DMS114 treated with DMSO at 0.1 percent for 48 hours (cell line): Measurements from ENCODE around the gene DBNDD1.

Experiments
- DNase-seq: peaks from one replicate; lab custom pipeline; 2025; ENCODE audit not compliant: unreplicated experiment; lab: John Stamatoyannopoulos, UW

Gene DBNDD1

DNA sequence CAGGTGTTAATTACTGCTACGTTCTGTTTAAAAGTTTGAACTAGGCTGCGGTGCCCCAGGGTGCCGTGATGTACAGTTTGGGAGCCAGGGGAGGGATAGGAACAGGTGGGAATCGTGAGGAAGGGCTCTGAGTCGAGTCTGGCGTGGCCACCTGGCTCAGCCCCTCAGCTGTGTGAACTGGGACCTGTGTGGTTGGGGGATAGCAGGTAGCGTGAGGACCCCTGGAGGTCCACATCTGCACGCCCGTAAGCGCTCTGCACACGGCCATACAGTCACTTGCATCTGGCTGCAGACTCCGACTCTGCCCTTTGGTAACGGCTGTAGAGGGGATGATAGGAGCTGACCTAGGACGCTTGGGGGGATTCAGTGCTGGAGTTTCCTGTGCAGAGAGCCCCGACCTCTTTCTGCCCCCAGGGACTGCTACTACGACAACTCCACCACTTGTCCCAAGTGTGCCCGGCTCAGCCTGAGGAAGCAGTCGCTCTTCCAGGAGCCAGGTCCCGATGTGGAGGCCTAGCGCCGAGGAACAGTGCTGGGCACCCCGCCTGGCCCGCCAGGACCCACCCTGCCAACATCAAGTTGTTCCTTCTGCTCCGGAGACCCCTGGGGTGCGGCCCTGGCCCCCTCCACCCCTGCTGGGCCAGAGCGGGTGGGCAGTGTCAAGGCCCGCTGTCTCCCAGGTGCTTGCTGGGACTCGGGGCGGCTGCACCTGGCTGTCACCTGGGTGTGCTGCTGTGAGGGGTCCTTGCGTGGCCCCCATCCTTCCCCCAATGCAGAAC lies 53.6 kb downstream of the DBNDD1 start:
- DNase-seq = no peak

DNA sequence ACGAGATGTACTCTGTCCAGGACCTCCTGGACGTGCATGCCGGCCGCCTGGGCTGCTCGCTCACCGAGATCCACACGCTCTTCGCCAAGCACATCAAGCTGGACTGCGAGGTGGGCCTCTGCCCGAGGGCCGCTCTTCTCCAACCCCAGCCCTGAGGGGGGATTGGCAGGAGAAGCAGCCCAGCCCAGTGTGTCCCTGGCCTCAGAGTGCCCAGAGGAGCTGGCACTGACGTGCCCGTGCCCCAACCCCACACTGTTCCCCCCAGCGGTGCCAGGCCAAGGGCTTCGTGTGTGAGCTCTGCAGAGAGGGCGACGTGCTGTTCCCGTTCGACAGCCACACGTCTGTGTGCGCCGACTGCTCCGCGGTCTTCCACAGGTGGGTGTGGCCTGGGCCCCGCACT lies 55.1 kb downstream of the DBNDD1 start:
- no peak for DNase-seq

DNA sequence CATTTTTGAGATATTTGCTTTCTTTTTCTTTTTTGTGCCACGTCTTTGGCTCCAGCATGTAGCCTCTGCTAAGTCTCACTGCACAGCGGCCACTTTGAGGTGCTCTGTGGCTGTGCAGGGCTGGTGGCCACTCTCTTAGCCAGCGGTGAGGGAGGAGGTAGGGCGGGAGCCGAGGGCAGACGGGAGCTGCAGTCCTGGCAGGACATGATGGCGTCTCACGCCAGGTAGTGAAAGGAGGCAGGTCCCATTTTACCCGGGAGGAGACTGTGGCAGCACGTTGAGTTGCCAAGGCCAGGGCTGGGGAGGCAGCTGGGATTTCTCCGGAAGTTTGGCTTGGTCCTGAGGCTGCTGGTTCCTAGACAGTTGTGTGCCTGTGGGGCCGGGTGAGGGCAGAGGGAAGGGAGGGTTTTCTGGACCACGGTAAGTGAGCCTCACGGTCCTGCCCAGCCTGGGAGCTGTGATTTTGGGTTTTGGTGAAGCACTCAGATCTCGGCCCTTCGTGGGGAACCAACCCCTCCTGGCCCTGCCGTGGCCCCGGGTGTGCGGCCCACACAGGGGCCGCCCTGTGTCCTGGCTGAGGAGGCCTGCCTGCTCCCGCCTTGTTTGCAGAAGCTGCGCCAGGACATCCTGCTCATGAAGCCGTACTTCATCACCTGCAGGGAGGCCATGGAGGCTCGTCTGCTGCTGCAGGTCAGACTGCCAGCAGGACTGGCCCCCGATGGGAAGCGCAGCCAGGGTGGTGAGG lies 56.3 kb downstream of the DBNDD1 start:
- DNase-seq = no peak

DNA sequence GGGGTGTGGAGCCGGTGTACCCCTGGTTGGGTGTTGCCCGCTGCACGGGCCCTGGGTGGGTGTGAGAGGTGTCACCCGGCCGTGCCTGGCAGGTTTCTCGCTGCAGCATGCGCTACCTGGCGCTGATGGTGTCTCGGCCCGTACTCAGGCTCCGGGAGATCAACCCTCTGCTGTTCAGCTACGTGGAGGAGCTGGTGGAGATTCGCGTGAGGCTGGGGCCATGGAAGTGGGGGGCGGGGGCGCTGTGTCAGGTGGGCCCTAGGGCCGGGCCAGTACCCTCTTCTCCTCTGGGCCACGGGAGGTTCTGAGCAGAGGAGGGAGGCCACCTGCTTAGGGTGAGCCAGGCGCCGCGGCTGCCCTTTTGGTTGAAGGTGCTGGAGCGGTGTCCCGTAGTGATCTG lies 57.3 kb downstream of the DBNDD1 start:
- DNase-seq = no peak

DNA sequence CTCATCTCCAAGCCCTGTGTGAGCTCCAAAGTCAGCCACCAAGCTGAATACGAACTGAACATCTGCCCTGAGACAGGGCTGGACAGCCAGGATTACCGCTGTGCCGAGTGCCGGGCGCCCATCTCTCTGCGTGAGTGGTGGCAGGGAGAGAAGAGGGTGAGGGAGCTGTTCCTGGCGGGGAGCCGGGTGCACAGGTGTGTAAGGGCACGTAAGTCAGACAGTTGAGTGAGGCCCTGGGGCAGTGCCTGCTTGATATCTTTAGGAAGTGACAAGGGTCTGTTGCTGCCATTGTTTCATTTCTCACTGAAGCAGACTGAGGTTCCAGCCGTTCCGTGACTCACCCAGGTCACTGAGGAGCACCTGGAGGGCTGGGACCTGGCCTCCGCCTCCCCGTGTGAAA lies 58.3 kb downstream of the DBNDD1 start:
- DNase-seq = no peak

DNA sequence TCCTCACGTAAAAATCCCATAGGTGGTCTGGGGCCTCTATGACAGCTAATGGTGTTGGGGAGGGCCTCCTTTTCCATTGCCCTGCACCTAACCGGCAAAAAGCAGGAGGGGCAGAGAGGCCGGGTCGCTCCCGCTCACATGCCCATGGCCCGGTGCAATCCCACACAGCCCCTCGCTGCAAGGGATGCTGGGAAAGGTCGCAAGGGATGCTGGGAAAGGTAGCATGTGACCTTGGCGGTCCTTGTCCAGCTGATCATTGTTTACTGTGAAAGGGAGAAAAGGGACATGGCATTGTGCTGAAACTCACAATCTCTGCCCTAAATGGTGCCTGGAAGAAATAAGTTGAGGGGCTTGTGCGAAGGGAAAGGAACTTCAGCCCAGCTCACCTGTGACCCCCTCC lies 60.7 kb downstream of the DBNDD1 start:
- DNase-seq = no peak

DNA sequence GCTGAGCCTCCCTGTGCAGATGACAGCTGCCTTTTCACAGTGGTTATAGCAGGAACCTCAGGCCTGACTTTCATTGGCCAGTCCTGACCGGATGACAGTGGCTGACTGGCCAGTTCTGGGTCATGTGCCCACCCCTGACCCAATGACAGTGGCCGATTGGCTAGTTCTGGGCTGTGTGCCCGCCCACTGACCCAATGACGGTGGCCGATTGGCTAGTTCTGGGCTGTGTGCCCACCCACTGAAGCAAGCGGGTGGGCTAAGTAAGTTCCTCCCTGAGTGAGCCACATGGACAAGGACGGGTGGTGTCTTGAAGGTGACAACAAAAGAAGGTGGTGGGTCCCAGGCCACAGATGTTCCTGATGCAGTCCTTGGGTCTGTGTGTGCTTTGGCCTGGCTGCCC lies 61.2 kb downstream of the DBNDD1 start:
- DNase-seq = no peak

DNA sequence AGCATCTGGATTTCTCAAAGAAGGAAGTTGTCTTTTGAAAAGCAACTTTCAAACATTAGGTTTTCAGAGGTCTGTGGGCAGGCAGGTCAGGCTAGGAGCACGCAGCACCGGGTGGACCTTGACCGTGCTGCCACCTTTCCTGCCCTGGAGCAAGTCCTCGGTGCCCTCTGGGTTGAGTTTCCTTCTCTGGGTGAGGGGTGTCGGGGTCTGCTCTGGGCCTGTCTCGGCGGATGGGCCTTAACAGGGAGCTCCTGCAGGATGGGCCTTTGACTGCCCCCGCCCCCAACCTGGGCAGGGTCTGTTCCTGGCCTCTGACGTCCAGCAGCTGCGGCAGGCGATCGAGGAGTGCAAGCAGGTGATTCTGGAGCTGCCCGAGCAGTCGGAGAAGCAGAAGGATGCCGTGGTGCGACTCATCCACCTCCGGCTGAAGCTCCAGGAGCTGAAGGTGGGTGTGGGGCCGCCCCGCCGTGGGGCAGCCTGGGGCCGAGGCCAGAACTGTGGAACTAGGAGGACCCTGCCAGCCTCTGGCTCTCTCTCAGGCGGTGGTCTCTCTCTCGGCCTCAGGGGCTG lies 62.0 kb downstream of the DBNDD1 start:
- no peak for DNase-seq

DNA sequence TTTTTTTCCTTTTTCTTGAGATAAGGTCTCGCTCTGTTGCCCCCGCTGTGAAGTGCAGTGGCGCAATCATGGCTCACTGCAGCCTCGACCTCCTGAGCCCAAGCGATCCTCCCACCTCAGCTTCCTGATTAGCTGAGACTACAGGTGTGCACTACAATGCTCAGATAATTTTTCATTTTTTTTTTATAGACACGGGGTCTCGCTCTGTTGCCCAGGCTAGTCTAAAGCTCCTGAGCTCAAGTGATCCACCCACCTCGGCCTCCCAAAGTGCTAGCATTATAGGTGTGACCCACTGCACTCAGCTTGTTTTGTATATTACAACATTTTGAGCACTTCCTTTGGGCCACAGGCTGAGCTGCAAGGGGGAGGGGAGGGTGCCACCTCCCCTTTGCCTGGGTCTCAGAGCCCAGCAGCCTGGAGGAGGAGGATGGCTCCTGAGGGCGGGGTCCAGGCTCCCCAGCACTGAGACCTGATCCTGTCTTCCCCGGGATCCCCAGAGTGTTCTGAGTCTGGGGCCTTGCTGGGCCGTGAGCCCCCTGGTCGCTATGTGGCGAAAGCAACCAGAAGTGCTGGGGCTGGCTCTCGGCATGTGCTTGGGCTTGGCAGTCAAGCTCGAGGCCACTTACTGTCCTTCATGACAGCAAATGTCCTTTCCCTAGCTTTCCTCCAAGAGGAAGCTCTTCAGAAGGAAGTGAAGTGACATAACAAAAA lies 62.6 kb downstream of the DBNDD1 start:
- no peak for DNase-seq

DNA sequence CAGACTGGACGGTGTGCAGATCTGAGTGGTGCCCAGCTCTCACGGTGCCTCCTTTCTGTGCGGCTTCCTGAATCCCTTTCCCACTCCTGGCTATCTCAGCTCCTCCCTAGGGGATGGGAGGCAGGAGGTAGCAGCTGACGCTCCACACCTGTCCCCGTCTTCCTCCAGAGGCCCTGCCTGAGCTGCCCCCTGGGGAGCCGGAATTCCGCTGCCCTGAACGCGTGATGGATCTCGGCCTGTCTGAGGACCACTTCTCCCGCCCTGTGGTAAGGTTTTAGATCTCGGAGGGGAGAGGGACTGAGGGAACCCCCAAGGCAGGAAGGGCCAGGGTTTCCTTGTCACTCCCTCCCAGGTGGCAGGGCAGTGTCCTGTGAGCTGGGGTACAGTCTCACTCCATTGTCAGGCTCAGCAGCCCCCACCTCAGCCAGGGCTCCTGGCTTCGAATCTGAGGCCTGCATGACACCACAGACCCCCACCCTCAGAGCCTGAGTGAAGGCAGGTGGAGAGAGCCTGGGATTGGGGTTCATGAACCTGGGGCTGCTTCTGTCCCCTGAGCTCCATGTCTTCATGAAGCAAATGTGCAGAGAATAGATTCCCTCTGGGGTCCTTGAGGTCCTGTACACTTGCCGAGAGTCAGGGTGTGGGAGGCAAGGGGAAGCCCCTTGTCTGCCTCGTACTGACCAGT lies 64.1 kb downstream of the DBNDD1 start:
- no peak for DNase-seq
